Fibroblast of skin of right biceps (primary cell): ENCODE results near the gene COL5A3.
"Not testable (repeated sequence)": the region's sequence is repeated elsewhere in the genome, so short reads cannot be mapped to it uniquely, and the experiment has no call there.

Experiments
- DNase-seq: peaks from one replicate; pipeline ENCODE4 v3.0.0-alpha.2; 2013

The COL5A3 gene

GRCh38 chr19:10010247-10010691 lies at the start of gene COL5A3:
TSS of gene COL5A3 (minus strand) at chr19:10010504. CDS start at chr19:10010385, 119 bp downstream.
- DNase-seq: peak; percentile 49

GRCh38 chr19:10052602-10053360 lies 42.5 kb upstream of the COL5A3 start:
- DNase-seq: no peak

- DNase-seq: no peak
Observed at GRCh38 chr19:10049626-10050025, 39.3 kb upstream of the COL5A3 start.

- no peak for DNase-seq
Observed at GRCh38 chr19:10045371-10045770, 35.1 kb upstream of the COL5A3 start.

GRCh38 chr19:10044390-10044789 lies 34.1 kb upstream of the COL5A3 start:
- DNase-seq: no peak

GRCh38 chr19:10043286-10043927 lies 33.1 kb upstream of the COL5A3 start:
- peak; percentile 36 for DNase-seq

GRCh38 chr19:10037809-10038208 lies 27.5 kb upstream of the COL5A3 start:
- DNase-seq: no peak

- no peak for DNase-seq
Observed at GRCh38 chr19:10037367-10037766, 27.1 kb upstream of the COL5A3 start.

GRCh38 chr19:10036601-10037071 lies 26.3 kb upstream of the COL5A3 start:
- no peak for DNase-seq

- no peak for DNase-seq
Observed at GRCh38 chr19:10033614-10034013, 23.3 kb upstream of the COL5A3 start.

- DNase-seq: peak; percentile 94
Observed at GRCh38 chr19:10027158-10027997, 17.1 kb upstream of the COL5A3 start.

GRCh38 chr19:10026744-10027143 lies 16.4 kb upstream of the COL5A3 start:
- no peak for DNase-seq

- not testable (repeated sequence) for DNase-seq
Observed at GRCh38 chr19:10023096-10023495, 12.8 kb upstream of the COL5A3 start.

GRCh38 chr19:10021863-10022262 lies 11.6 kb upstream of the COL5A3 start:
- peak; percentile 45 for DNase-seq

GRCh38 chr19:10021446-10021845 lies 11.1 kb upstream of the COL5A3 start:
- DNase-seq: no peak

- DNase-seq: no peak
Observed at GRCh38 chr19:10020851-10021250, 10.5 kb upstream of the COL5A3 start.

- peak; percentile 56 for DNase-seq
Observed at GRCh38 chr19:10019246-10019645, 8.9 kb upstream of the COL5A3 start.

GRCh38 chr19:10018786-10019185 lies 8.5 kb upstream of the COL5A3 start:
- no peak for DNase-seq

- peak; percentile 90 for DNase-seq
Observed at GRCh38 chr19:10018263-10018662, 8.0 kb upstream of the COL5A3 start.

- DNase-seq: no peak
Observed at GRCh38 chr19:10013834-10014618, 3.7 kb upstream of the COL5A3 start.

- DNase-seq: no peak
Observed at GRCh38 chr19:10013316-10013715, 3.0 kb upstream of the COL5A3 start, which contains the start of gene RDH8. TSS of gene RDH8 (plus strand) at chr19:10013483. CDS start at chr19:10013498, 15 bp downstream.

GRCh38 chr19:10011974-10012373 lies 1.7 kb upstream of the COL5A3 start:
- no peak for DNase-seq
